Liver (tissue), 9 donors: ENCODE measurements around the gene ANGPT4. TPM values are rescaled to one million over a fixed set of nuclear protein-coding genes. Genes with fewer than 3 reads are reported as not detected.

Experiments
- DNase-seq: peaks from one replicate; pipeline ENCODE4 v3.0.0-alpha.2; 2017; ENCODE audit warnings: low spot score
- H3K27ac ChIP-seq, 2 donors: one replicate each; pipeline ENCODE4 v1.7.0; 2013; ENCODE audit warnings: inconsistent platforms in 2 of 2, low read length in 2 of 2, control low read depth in 1 of 2, low read depth in 1 of 2, mild to moderate bottlenecking in 1 of 2
- H3K27me3 ChIP-seq, 4 donors: one replicate each; pipeline versions ENCODE4 v1.6.1 to v1.7.0; 2013; ENCODE audit warnings: low read length in 3 of 4, inconsistent platforms in 1 of 4, mild to moderate bottlenecking in 1 of 4, moderate library complexity in 1 of 4; ENCODE audit not compliant: control insufficient read depth in 4 of 4, insufficient read depth in 4 of 4
- H3K36me3 ChIP-seq, 4 donors: one replicate each; pipeline versions ENCODE4 v1.6.1 to v1.7.0; 2013; ENCODE audit warnings: low read length in 3 of 4, mild to moderate bottlenecking in 3 of 4, low read depth in 1 of 4, moderate library complexity in 1 of 4; ENCODE audit not compliant: control insufficient read depth in 4 of 4, insufficient read depth in 3 of 4
- H3K4me1 ChIP-seq, 4 donors: one replicate each; pipeline versions ENCODE4 v1.6.1 to v1.7.0; 2013; ENCODE audit warnings: low read length in 3 of 4, mild to moderate bottlenecking in 3 of 4, moderate library complexity in 1 of 4; ENCODE audit not compliant: control insufficient read depth in 4 of 4, insufficient read depth in 4 of 4
- H3K4me3 ChIP-seq, 3 donors: one replicate each; pipeline versions ENCODE4 v1.6.1 to v1.7.0; 2013; ENCODE audit warnings: low read length in 3 of 3, control low read depth in 1 of 3, low read depth in 1 of 3, mild to moderate bottlenecking in 1 of 3
- H3K9ac ChIP-seq, 2 donors: one replicate each; pipeline ENCODE4 v1.7.0; 2013; ENCODE audit warnings: low read length in 2 of 2, mild to moderate bottlenecking in 2 of 2, moderate library complexity in 2 of 2, control low read depth in 1 of 2, low read depth in 1 of 2
- H3K9me3 ChIP-seq, 4 donors: one replicate each; pipeline versions ENCODE4 v1.6.1 to v1.7.0; 2013; ENCODE audit warnings: low read length in 3 of 4; ENCODE audit not compliant: control insufficient read depth in 4 of 4
- ATF3 ChIP-seq: IDR thresholded peaks from 2 replicates; pipeline ENCODE4 v1.6.1; 2016; ENCODE audit warnings: antibody characterized with exemption
- CTCF ChIP-seq: fragments of 150-350 bp; IDR thresholded peaks from 2 replicates; pipeline ENCODE4 v1.5.1; 2017; ENCODE audit warnings: improper control_type of control experiment, low read depth, low read length; ENCODE audit not compliant: missing input control
- FOXA1 ChIP-seq: IDR thresholded peaks from 2 replicates; pipeline ENCODE4 v1.6.1; 2016; ENCODE audit warnings: antibody characterized with exemption
- FOXA2 ChIP-seq: IDR thresholded peaks from 2 replicates; pipeline ENCODE4 v1.6.1; 2016; ENCODE audit warnings: antibody characterized with exemption
- GABPA ChIP-seq, 2 donors: IDR thresholded peaks in 1 of 2; conservative IDR thresholded peaks in 1 of 2; 2 replicates each; pipeline ENCODE4 v1.6.1; 2016; ENCODE audit warnings: antibody characterized with exemption in 2 of 2, mild to moderate bottlenecking in 1 of 2, moderate library complexity in 1 of 2
- HNF4A ChIP-seq, 2 donors: conservative IDR thresholded peaks; 2 replicates each; pipeline ENCODE4 v1.6.1; 2016; ENCODE audit warnings: antibody characterized with exemption in 2 of 2, mild to moderate bottlenecking in 2 of 2
- HNF4G ChIP-seq: IDR thresholded peaks from 2 replicates; pipeline ENCODE4 v1.6.1; 2016; ENCODE audit warnings: antibody characterized with exemption
- JUND ChIP-seq, 2 donors: IDR thresholded peaks; 2 replicates each; pipeline ENCODE4 v1.6.1; 2016; ENCODE audit warnings: antibody characterized with exemption in 2 of 2
- MAX ChIP-seq: IDR thresholded peaks from 2 replicates; pipeline ENCODE4 v1.6.1; 2016; ENCODE audit warnings: antibody characterized with exemption
- NR2F2 ChIP-seq: IDR thresholded peaks from 2 replicates; pipeline ENCODE4 v1.6.1; 2016; ENCODE audit warnings: antibody characterized with exemption
- RAD21 ChIP-seq, 2 donors: IDR thresholded peaks; 2 replicates each; pipeline ENCODE4 v1.6.1; 2016; ENCODE audit warnings: antibody characterized with exemption in 2 of 2, mild to moderate bottlenecking in 2 of 2
- REST ChIP-seq: IDR thresholded peaks from 2 replicates; pipeline ENCODE4 v1.6.1; 2016; ENCODE audit warnings: antibody characterized with exemption, mild to moderate bottlenecking
- RXRA ChIP-seq, 2 donors: IDR thresholded peaks; 2 replicates each; pipeline ENCODE4 v1.6.1; 2017 to 2018; ENCODE audit warnings: antibody characterized with exemption in 2 of 2, mild to moderate bottlenecking in 1 of 2
- TAF1 ChIP-seq: conservative IDR thresholded peaks from 2 replicates; pipeline ENCODE4 v1.6.1; 2016; ENCODE audit warnings: antibody characterized with exemption, mild to moderate bottlenecking
- YY1 ChIP-seq: IDR thresholded peaks from 2 replicates; pipeline ENCODE4 v1.6.1; 2016; ENCODE audit warnings: antibody characterized with exemption, mild to moderate bottlenecking
- ZBTB33 ChIP-seq: IDR thresholded peaks from 2 replicates; pipeline ENCODE4 v1.6.1; 2016; ENCODE audit warnings: antibody characterized with exemption
- WGBS: extraction: QIAGEN DNeasy Blood & Tissue Kit; methylation state at CpG from one replicate; pipeline ENCODE4 v1.1.7; 2013; 5-methylcytosine and 5-hydroxymethylcytosine counted together
- polyA plus RNA-seq, 2 donors: library from polyadenylated mRNA; stranded (reverse) in 1 of 2; unstranded in 1 of 2; fragments of 200-250 nt in 1 of 2; fragments of >200 nt in 1 of 2; fragmentation: Nextera tagmentation in 1 of 2; extraction: Ambion mirVana in 1 of 2; gene quantifications; one replicate each; pipeline versions ENCODE4 v1.2.1 to v1.2.3, GENCODE V29; 2013 to 2015
- total RNA-seq, 2 donors: library from RNA; depleted of rRNA; stranded (reverse); fragments of >200 nt; gene quantifications; one replicate each; pipeline ENCODE4 v1.2.3, GENCODE V29; 2014
- donor health status: healthy.
- donor health status: healthy.
- donor health status: healthy.
- donor health status: healthy.
- donor health status: healthy.

ANGPT4 gene
- total and polyA plus RNA-seq, 4 donors, result 0.05 to 0.13 (median 0.08) TPM

GRCh38 chr20:956330-956951, 40.3 kb upstream of the ANGPT4 start (continued):
- no peak for TF ChIP-seq REST

GRCh38 chr20:955656-956055, 39.5 kb upstream of the ANGPT4 start:
- Histone ChIP-seq H3K27me3 (peaks cover 0 to 8% (median 0%) of the 10 kb centered on the region in 4 donors), H3K9me3 (no peaks in the 10 kb centered on the region), H3K27ac (no peak overlapping the region), H3K4me1 (peaks cover 0 to 4% (median 0%) of the 10 kb centered on the region in 4 donors), H3K9ac (no peak overlapping the region), H3K36me3 (no peaks in the 10 kb centered on the region), H3K4me3 (no peak overlapping the region)
- TF ChIP-seq HNF4A (conservative IDR thresholded peaks at IDR 0.05), result no peak
- TF ChIP-seq RXRA (IDR thresholded peaks at IDR 0.05), result no peak
- TF ChIP-seq NR2F2, result no peak
- TF ChIP-seq CTCF, result no peak
- TF ChIP-seq FOXA2, result no peak
- DNase-seq, result no peak
- WGBS, result 78% methylated on average over 7 of the region's 7 CpGs

GRCh38 chr20:955111-955510, 39.0 kb upstream of the ANGPT4 start:
- H3K4me1 ChIP-seq, result peaks cover 0 to 4% (median 0%) of the 10 kb centered on the region in 4 donors
- H3K9ac ChIP-seq, result no peak overlapping the region
- no peak overlapping the region for H3K4me3 ChIP-seq
- no peaks in the 10 kb centered on the region for H3K36me3 ChIP-seq
- no peak for DNase-seq
- H3K27ac ChIP-seq, result no peak overlapping the region
- WGBS, result 37% methylated on average over 3 of the region's 3 CpGs
- H3K9me3 ChIP-seq, result no peaks in the 10 kb centered on the region
- H3K27me3 ChIP-seq, result peaks cover 0 to 13% (median 0%) of the 10 kb centered on the region in 4 donors
- no peak for TF ChIP-seq HNF4G
- no peak for TF ChIP-seq REST
- TF ChIP-seq GABPA (IDR thresholded peaks at IDR 0.05 in 1 of 2, conservative IDR thresholded peaks at IDR 0.05 in 1 of 2), result no peak
- no peak for TF ChIP-seq NR2F2
- TF ChIP-seq ZBTB33, result no peak
- TF ChIP-seq ATF3, result no peak
- TF ChIP-seq YY1, result no peak
- no peak for TF ChIP-seq TAF1
- TF ChIP-seq FOXA2, result no peak
- no peak for TF ChIP-seq HNF4A (conservative IDR thresholded peaks at IDR 0.05)
- no peak for TF ChIP-seq JUND (IDR thresholded peaks at IDR 0.05)
- no peak for TF ChIP-seq RXRA (IDR thresholded peaks at IDR 0.05)
- TF ChIP-seq FOXA1, result no peak
- TF ChIP-seq MAX, result no peak
- TF ChIP-seq RAD21 (IDR thresholded peaks at IDR 0.05), result no peak
